GM21737 (cell line): Measurements from ENCODE around the gene FOXD2.
A peak's percentile ranks its signal among the peaks of the same experiment; 100 is the strongest.

Experiments used
- ATAC-seq: cut with Tn5 transposase; IDR thresholded peaks from one replicate; pipeline ENCODE4 v1.9.1; 2021; ENCODE audit warnings: mild to moderate bottlenecking, moderate library complexity; ENCODE audit not compliant: unreplicated experiment

FOXD2 gene

GRCh38 chr1:47416319-47417169, 21.3 kb upstream of the FOXD2 start:
- ATAC-seq: no peak

- no peak for ATAC-seq
Measured at GRCh38 chr1:47417170-47418044, 20.4 kb upstream of the FOXD2 start.

- ATAC-seq: no peak
Measured at GRCh38 chr1:47418122-47418521, 19.7 kb upstream of the FOXD2 start.

DNA sequence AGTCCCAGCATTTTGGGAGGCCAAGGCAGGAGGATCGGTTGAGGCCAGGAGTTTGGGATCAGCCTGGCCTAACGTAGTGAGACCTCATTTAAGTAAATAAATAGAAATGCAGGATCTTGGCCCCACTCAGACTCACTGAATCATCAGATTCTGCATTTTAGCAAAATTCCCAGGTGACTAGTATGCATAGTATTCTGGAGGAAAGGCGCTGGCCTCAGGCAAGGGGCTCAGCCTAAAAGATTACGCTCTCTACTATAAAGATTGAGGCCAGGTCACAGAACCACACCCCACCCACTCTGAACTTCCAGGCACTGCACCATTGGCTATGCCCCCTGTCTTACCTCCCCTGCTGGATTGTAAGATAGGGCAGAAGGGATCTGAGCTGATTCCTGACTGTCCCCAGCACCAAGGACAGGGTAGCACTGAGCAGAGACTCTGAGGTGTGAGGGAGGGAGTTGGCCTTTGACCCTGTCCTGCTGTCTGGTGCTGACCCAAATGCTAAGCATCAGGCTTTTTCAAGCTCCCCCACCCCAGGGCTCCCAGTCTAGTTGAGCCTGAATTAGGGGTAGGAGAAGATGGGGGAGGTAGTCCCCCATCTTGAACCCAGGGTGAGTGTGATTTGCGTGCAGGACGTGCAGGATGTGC, 19.0 kb upstream of the FOXD2 start:
- ATAC-seq: no peak

DNA sequence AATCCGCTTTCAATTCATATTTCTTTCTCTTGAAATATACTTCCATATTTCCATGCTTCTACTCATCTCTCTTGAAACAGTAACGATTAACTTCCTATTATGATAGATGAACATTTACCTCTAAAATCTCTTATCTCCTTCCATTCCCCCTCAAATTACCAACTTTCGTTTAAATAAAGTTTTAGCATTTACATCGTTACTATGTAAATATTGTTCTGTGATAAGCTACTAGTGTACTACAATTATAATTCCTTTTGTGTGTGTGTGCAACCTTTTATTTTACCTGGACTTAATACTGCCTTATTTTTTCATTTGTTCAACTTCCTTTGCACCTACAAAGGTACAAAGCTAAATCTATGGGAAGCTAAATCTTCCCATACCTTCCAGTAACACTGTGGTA, 17.3 kb upstream of the FOXD2 start:
- ATAC-seq: no peak

DNA sequence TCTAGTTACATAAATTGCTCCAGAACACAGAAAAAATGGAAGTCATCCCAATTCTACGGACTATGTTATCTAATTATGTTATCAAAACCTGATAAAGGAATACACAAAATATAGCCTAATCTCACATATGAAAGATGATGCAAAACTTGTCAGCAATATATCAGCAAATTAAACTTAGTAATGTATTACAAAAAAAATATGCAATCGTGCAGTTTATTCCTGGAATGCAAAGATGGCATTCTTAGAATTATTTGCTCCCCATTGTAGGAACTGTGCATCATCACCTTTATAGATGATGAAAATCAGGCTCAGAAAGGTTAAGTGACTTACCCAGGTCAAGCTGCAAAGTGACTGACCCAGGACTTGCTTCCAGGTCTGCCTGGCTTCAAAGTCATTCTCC, 14.0 kb upstream of the FOXD2 start:
- no peak for ATAC-seq

- no peak for ATAC-seq
Measured at GRCh38 chr1:47424336-47424982, 13.4 kb upstream of the FOXD2 start.

DNA sequence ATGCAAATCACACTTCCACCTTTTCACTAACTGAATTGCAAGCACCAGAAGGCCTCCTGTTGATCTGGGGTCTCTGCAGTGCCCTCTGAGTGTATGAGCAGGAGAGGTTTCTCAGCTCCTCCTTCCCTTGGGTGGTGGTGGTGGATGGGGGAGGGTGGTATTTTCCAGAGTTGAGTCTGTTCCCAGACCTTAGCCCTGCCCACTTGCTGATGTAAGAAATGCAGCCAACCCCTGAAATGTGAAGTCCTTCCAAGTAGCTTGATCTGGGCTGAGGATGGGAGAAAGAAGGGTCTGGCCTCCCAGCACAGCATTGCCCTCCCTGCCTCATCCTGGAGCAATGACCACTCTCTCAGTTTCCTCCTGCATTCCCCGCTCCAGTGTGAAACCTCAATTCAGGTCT, 6.3 kb upstream of the FOXD2 start:
- no peak for ATAC-seq

- ATAC-seq: peak; percentile 32
Measured at GRCh38 chr1:47432071-47433036, 5.5 kb upstream of the FOXD2 start.

DNA sequence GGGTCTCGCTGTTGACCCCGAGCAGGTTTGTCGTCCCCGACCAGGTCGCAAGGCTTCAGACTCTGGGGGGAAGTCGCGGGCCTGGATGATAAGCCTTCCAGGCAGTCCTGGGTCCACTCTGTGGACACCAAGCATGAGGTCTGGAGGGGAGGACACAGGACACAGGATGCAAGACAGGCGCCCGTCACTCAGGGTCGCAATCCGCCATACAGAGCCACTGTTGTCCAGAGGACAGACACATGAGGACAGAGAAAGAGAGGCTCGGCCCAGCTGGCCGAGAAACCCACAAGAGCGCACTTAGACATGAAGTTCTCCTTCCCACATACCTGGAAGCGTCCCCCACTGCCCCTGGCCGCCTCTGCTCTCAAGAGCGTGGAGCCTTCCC, 4.8 kb upstream of the FOXD2 start:
- no peak for ATAC-seq

DNA sequence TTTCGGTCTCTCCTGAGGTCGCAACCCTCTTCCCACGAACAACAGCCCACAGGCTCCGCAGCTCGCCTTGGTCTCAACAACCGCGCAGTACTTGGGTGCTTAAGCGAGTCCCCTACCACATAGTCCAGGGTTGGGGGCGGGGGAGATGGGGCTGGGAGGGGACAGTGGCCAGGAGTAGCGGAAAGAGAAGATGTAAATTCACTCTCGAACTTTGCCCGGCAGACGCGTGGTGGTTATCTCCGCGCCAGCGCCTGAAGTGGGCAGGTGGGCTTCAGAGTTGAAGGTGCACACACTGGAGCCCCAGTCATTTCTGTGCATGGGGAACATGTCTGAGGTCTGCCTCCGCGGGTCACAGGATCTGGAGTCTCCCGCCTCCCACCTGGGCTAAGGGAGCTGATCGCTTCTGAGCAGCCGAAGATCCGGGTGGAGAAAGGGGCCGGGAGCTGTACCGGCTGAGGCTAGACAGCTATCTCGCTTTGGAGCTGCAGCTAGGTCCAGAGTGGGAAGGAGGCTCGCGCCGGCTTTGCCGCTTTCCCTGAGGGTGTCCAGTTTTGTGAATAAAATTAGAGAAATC, 4.3 kb upstream of the FOXD2 start:
- ATAC-seq: no peak

- ATAC-seq: no peak
Measured at GRCh38 chr1:47434051-47434842, 3.6 kb upstream of the FOXD2 start.

DNA sequence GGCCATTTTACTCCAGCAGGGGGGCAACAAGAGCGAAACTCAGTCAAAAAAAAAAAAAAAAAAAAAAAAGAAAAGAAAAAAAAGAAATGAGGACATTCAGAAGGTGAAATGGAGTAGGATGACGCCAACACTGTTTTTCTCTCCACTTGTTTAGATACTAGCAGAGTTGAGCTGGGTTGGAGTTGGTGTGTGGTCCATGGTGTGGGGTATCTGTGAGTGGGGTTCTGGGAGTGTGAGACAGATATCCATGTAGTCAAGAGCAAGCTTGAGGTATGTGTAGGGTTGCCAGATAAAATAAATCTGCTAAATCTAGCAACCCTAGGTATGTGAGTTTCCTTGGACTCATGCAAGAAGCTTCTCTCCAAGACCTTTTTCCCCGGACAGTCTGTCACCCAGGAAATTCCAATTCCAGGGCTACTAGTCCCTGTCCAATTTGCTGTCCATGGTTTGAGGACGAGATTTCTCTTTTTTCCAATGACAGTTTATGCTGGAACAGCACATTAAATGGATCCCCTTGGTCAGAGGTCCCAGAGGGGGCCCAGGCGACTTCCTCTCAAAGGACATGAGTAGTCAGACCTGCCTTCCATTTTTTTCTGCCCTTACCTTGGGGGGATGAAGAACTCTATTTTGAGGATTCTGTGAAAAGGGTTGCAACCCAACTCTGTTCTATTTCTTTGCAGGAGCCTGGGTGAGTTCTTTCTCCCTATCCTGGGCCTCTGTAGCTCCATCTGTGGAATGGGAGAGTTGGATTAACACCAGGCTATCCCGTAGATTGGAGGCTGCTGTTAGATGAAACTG, 2.1 kb upstream of the FOXD2 start:
- ATAC-seq: no peak

DNA sequence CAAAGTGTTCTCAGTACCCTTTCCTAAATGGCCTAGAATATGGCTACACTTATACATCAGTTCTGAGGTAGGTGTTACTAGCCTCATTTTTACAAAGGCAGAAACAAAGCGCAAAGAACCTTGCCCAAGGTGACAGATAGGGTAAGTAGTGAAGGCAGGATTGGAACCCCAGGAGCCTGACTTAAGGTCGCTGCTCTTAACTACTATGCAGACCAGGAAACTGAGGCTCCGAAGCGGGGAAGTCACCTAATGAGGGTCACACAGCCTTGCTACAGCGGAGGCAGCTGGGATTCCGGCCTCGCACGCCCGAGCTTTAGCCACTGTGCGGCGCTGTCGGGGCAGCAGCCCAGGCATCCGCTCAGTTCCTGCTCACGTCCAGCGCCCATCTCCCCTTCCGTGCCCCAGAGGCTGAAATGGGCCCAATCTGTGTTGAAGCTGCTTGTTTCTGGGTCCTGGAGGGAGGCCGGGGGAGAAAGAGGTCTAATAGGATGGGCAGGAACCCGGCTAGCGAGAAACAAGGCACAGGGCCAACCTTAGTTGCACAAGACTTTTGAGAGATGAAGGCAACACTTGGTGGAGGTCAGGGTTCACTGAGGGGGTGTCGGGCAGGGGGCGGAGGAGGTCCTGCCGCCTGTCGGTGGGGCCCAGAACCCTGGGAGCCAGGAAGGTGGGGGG, 1.4 kb upstream of the FOXD2 start:
- ATAC-seq: peak; percentile 43

- peak; percentile 15 for ATAC-seq
Measured at GRCh38 chr1:47436979-47437446, 831 bp upstream of the FOXD2 start.

DNA sequence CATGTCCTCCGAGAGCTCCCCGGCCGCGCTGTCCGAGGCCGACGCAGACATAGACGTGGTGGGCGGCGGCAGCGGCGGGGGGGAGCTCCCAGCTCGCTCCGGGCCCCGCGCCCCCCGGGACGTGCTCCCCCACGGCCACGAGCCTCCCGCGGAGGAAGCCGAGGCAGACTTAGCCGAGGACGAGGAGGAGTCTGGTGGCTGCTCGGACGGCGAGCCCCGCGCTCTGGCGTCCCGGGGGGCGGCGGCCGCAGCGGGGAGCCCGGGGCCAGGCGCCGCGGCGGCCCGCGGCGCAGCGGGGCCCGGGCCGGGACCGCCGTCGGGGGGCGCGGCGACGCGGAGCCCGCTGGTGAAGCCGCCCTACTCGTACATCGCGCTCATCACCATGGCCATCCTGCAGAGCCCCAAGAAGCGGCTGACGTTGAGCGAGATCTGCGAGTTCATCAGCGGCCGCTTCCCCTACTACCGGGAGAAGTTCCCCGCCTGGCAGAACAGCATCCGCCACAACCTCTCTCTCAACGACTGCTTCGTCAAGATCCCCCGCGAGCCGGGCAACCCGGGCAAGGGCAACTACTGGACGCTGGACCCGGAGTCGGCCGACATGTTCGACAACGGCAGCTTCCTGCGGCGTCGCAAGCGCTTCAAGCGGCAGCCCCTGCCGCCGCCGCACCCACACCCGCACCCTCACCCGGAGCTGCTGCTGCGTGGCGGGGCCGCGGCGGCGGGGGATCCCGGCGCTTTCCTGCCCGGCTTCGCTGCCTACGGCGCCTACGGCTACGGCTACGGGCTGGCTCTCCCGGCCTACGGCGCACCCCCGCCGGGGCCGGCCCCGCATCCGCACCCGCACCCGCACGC, 547 bp downstream of the FOXD2 start:
- ATAC-seq: no peak
